Testis (tissue), 3 donors: Measurements from ENCODE around the gene TCTN3. TPM values are rescaled to one million over a fixed set of nuclear protein-coding genes. Genes with fewer than 3 reads are reported as not detected.

Experiments
- DNase-seq: peaks from one replicate; pipeline ENCODE4 v3.0.0-alpha.2; 2019
- H3K27ac ChIP-seq, 2 donors: fragments of 200-600 bp; sonication (generic); one replicate each; pipeline ENCODE4 v1.5.1; 2019
- H3K27me3 ChIP-seq: fragments of 200-600 bp; sonication (generic); one replicate; pipeline ENCODE4 v1.5.1; 2019
- H3K36me3 ChIP-seq: fragments of 200-600 bp; sonication (generic); one replicate; pipeline ENCODE4 v1.5.1; 2017; ENCODE audit warnings: low read depth; ENCODE audit errors: missing control alignments
- H3K4me1 ChIP-seq: fragments of 200-600 bp; sonication (generic); one replicate; pipeline ENCODE4 v1.5.1; 2019
- H3K4me3 ChIP-seq, 2 donors: fragments of 200-600 bp; sonication (generic); one replicate each; pipeline ENCODE4 v1.5.1; 2017 to 2019
- H3K9me3 ChIP-seq: fragments of 200-600 bp; sonication (generic); one replicate; pipeline ENCODE4 v1.5.1; 2017
- CTCF ChIP-seq, 3 experiments: fragments of 450-650 bp in 2 of 3; fragments of 200-600 bp in 1 of 3; sonication (generic) in 1 of 3; IDR thresholded peaks; one replicate each; pipeline ENCODE4 v1.5.1; 2016 to 2019; ENCODE audit warnings: antibody characterized with exemption in 3 of 3, mild to moderate bottlenecking in 2 of 3, moderate library complexity in 1 of 3
- POLR2A ChIP-seq: fragments of 450-650 bp; IDR thresholded peaks from one replicate; pipeline ENCODE4 v1.6.1; 2017; ENCODE audit warnings: antibody characterized with exemption, mild to moderate bottlenecking, moderate library complexity
- WGBS, 2 donors: methylation state at CpG; one replicate each; pipeline ENCODE4 v1.1.5; 2018; 5-methylcytosine and 5-hydroxymethylcytosine counted together
- intact Hi-C: fragments of 100-400 bp; cut with DNase I; formaldehyde crosslinking; loops from one replicate; pipeline ENCODE4 v1.15.1; 2023; ENCODE audit warnings: low total_unique reads
- polyA plus RNA-seq: library from polyadenylated mRNA; stranded (reverse); fragments of 350-450 nt; fragmentation: Illumina TruSeq; extraction: RNeasy Lipid Tissue Mini Kit (QIAGEN cat#74804); gene quantifications from one replicate; pipeline ENCODE4 v1.2.3, GENCODE V29; 2014; ENCODE audit warnings: low read depth, low replicate concordance; ENCODE audit not compliant: insufficient read depth
- total RNA-seq, 2 donors: library from RNA; depleted of rRNA; stranded (reverse); fragments of >200 nt; gene quantifications; one replicate each; pipeline ENCODE4 v1.2.3, GENCODE V29; 2016

Gene TCTN3
- total and polyA plus RNA-seq, 3 donors from 2014 or later, result 29.3 to 44.6 (median 29.7) TPM

DNA sequence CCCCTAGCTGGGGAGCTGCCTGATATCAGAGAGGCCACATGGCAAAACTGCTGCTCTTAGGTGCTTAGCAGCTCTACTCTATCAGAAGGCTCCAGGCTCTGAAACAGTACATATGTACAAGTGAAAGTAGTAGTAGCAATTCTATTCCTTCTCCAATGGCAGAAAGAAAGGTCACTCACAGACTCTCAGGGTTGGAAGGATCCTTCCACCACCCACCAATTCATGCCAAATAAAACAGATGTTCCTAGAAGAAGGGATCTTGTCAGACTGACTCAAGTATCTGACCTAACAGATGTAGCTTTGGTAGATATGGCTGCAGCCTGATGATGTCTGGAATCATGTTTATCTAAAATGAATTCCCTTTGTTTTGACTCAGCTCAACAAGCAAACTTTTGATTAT lies 29.2 kb downstream of the TCTN3 start:
- intact Hi-C loops, result no loop called here
- TF ChIP-seq POLR2A (no peak), CTCF (IDR thresholded peaks at IDR 0.05) (no peak)
- Histone ChIP-seq H3K36me3 (no peaks in the 10 kb centered on the region), H3K9me3 (no peaks in the 10 kb centered on the region), H3K27me3 (no peaks in the 10 kb centered on the region), H3K4me3 (no peak overlapping the region), H3K4me1 (no peaks in the 10 kb centered on the region), H3K27ac (no peak overlapping the region)
- no peak for DNase-seq

DNA sequence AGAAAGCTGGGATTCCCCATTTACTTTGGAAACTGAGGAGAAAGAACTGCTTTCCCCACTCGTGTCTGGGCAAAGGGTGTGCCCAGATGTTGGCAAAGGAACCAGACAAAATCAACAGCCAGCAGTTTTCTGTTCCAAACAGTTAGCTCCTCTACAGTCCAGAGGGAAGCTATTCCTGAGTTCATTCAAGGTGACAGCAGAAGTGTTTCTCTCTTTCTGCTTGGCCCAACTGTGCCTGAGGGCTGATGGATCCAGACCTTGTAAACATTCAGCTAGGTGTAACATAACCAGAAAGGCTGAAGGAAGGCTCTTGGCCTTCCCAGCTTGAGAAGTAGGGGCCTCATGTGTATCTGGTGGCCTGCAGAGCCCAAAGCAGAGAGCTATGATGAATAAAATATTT lies 30.2 kb downstream of the TCTN3 start:
- Histone ChIP-seq H3K27ac (no peak overlapping the region), H3K9me3 (no peaks in the 10 kb centered on the region), H3K36me3 (no peaks in the 10 kb centered on the region), H3K4me1 (no peaks in the 10 kb centered on the region), H3K4me3 (no peak overlapping the region), H3K27me3 (no peaks in the 10 kb centered on the region)
- WGBS, 2 donors, result 25% methylated on average over 1 of the region's 1 CpG
- intact Hi-C loops, result no loop called here
- TF ChIP-seq CTCF (IDR thresholded peaks at IDR 0.05) (no peak), POLR2A (no peak)
- no peak for DNase-seq

- no peak overlapping the region for H3K27ac ChIP-seq
- H3K9me3 ChIP-seq, result no peaks in the 10 kb centered on the region
- H3K36me3 ChIP-seq, result no peaks in the 10 kb centered on the region
- WGBS, 2 donors, result 92 to 96% methylated on average over 1 of the region's 1 CpG
- TF ChIP-seq POLR2A (no peak), CTCF (IDR thresholded peaks at IDR 0.05) (no peak)
- H3K4me3 ChIP-seq, result no peak overlapping the region
- no peaks in the 10 kb centered on the region for H3K4me1 ChIP-seq
- no peak for DNase-seq
- no peaks in the 10 kb centered on the region for H3K27me3 ChIP-seq
- intact Hi-C loops, result no loop called here
Measured at GRCh38 chr10:95661818-95662217, 31.9 kb downstream of the TCTN3 start.

GRCh38 chr10:95660283-95660682 lies 33.4 kb downstream of the TCTN3 start:
- H3K27me3 ChIP-seq, result no peaks in the 10 kb centered on the region
- H3K4me1 ChIP-seq, result peaks cover 2% of the 10 kb centered on the region
- H3K27ac ChIP-seq, result no peak overlapping the region
- intact Hi-C loops, result no loop called here
- H3K36me3 ChIP-seq, result no peaks in the 10 kb centered on the region
- TF ChIP-seq CTCF (IDR thresholded peaks at IDR 0.05) (no peak), POLR2A (no peak)
- no peaks in the 10 kb centered on the region for H3K9me3 ChIP-seq
- DNase-seq, result no peak
- H3K4me3 ChIP-seq, result no peak overlapping the region

GRCh38 chr10:95657250-95657649 lies 36.5 kb downstream of the TCTN3 start:
- intact Hi-C loops, result no loop called here
- Histone ChIP-seq H3K27me3 (no peaks in the 10 kb centered on the region), H3K36me3 (no peaks in the 10 kb centered on the region), H3K4me3 (peak overlapping the region in 1 of 2 donors; percentile 77), H3K27ac (no peak overlapping the region), H3K4me1 (peaks cover 4% of the 10 kb centered on the region), H3K9me3 (no peaks in the 10 kb centered on the region)
- TF ChIP-seq CTCF (IDR thresholded peaks at IDR 0.05) (no peak), POLR2A (no peak)
- 38 to 43% methylated on average over 1 of the region's 1 CpG for WGBS, 2 donors
- DNase-seq, result no peak
